HL-60/S4 treated with phorbol 12-myristate 13-acetate at 8.2 ng/mL for 4 days and 3 days (cell line): ENCODE results near the gene SMIM17.

Experiments used
- in situ Hi-C: fragments of 300-500 bp; cut with MboI; formaldehyde crosslinking; loops from 2 replicates; pipeline ENCODE4 v1.15.0; 2022; ENCODE audit warnings: low sequenced_read_pairs

The SMIM17 gene

GRCh38 chr19:56642711-56643459 lies at the start of gene SMIM17:
SMIM17 (plus strand) TSS chr19:56643159; CDS start chr19:56645668, 2,509 bp downstream.
- in situ Hi-C loops = no loop called here

GRCh38 chr19:56594446-56594782 lies 48.5 kb upstream of the SMIM17 start:
- in situ Hi-C loops = no loop called here

- in situ Hi-C loops = no loop called here
These were observed 48.0 kb upstream of the SMIM17 start, which contains the start of gene ZNF71 for GRCh38 chr19:56594783-56595547. ZNF71 (plus strand) TSS chr19:56595302; CDS start chr19:56601559, 6,257 bp downstream.

GRCh38 chr19:56595548-56595899 lies 47.4 kb upstream of the SMIM17 start:
- in situ Hi-C loops = no loop called here

GRCh38 chr19:56596676-56597075 lies 46.3 kb upstream of the SMIM17 start:
- in situ Hi-C loops = no loop called here

- in situ Hi-C loops = no loop called here
These were observed 45.3 kb upstream of the SMIM17 start for GRCh38 chr19:56597696-56598095.

GRCh38 chr19:56601375-56601774 lies 41.6 kb upstream of the SMIM17 start:
- in situ Hi-C loops = no loop called here

GRCh38 chr19:56603829-56604228 lies 39.1 kb upstream of the SMIM17 start:
- in situ Hi-C loops = no loop called here

- in situ Hi-C loops = no loop called here
These were observed 34.5 kb upstream of the SMIM17 start for GRCh38 chr19:56608274-56608964.

GRCh38 chr19:56611288-56611687 lies 31.7 kb upstream of the SMIM17 start:
- in situ Hi-C loops = no loop called here

- in situ Hi-C loops = no loop called here
These were observed 30.2 kb upstream of the SMIM17 start for GRCh38 chr19:56612737-56613136.

- in situ Hi-C loops = no loop called here
These were observed 29.3 kb upstream of the SMIM17 start for GRCh38 chr19:56613639-56614038.

GRCh38 chr19:56617531-56617930 lies 25.4 kb upstream of the SMIM17 start:
- in situ Hi-C loops = no loop called here

GRCh38 chr19:56619121-56619520 lies 23.8 kb upstream of the SMIM17 start:
- in situ Hi-C loops = no loop called here

- in situ Hi-C loops = no loop called here
These were observed 20.6 kb upstream of the SMIM17 start for GRCh38 chr19:56622374-56622773.

- in situ Hi-C loops = no loop called here
These were observed 20.0 kb upstream of the SMIM17 start for GRCh38 chr19:56623006-56623405.

- in situ Hi-C loops = no loop called here
These were observed 17.3 kb upstream of the SMIM17 start for GRCh38 chr19:56625708-56626107.

- in situ Hi-C loops = no loop called here
These were observed 9.9 kb upstream of the SMIM17 start for GRCh38 chr19:56633021-56633420.

- in situ Hi-C loops = no loop called here
These were observed 4.9 kb upstream of the SMIM17 start for GRCh38 chr19:56637976-56638555.

- in situ Hi-C loops = no loop called here
These were observed 3.7 kb upstream of the SMIM17 start for GRCh38 chr19:56639217-56639616.

- in situ Hi-C loops = no loop called here
These were observed 549 bp downstream of the SMIM17 start for GRCh38 chr19:56643460-56643955.
